PFSK-1 (cell line): ENCODE measurements around the gene PCSK5.

Source experiments
- FOXP2 ChIP-seq: optimal IDR thresholded peaks from 2 replicates; pipeline ENCODE3; 2011; ENCODE audit warnings: borderline replicate concordance, control low read depth, inconsistent platforms; ENCODE audit not compliant: insufficient read depth; ENCODE audit errors: extremely low read length, extremely low read depth
- POLR2AphosphoS5 ChIP-seq: IDR thresholded peaks from 2 replicates; pipeline ENCODE4 v1.6.1; 2012; ENCODE audit warnings: low read depth, mild to moderate bottlenecking, control low read depth, low read length, moderate library complexity
- REST ChIP-seq, 2 experiments: IDR thresholded peaks; 2 replicates each; pipeline versions ENCODE4 v1.6.1 to v1.8.0; 2011 to 2012; ENCODE audit warnings: low read depth in 2 of 2, low read length in 2 of 2, control low read depth in 1 of 2, inconsistent platforms in 1 of 2, mild to moderate bottlenecking in 1 of 2, moderate library complexity in 1 of 2; ENCODE audit not compliant: insufficient read depth in 1 of 2
- SIN3A ChIP-seq: IDR thresholded peaks from 2 replicates; pipeline ENCODE4 v1.6.1; 2012; ENCODE audit warnings: mild to moderate bottlenecking, low read length, moderate library complexity, borderline replicate concordance; ENCODE audit not compliant: insufficient read depth
- TAF1 ChIP-seq: IDR thresholded peaks from 2 replicates; pipeline ENCODE4 v1.6.1; 2012; ENCODE audit warnings: low read length, control low read depth, borderline replicate concordance; ENCODE audit not compliant: insufficient read depth

DNA sequence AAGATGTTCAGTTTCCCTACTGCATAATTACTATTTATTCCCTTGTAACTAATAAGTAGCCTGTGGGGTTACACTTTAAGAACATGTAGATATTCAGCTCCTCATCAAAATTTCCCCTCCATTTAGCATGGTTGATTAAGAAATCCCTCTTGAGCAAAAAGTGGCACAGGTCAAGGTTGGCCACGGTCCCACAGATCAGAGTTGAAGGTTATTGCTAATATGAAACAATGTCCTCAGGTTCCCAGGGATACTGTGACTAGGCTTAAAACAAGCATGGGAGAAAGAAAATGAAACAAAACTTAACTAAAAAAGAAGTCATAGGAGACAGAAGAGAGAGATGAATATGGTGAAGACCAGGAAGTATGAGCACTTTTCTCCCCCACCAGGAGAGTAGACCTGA lies 439.6 kb downstream of the PCSK5 start:
- TF ChIP-seq TAF1: no peak
- no peak for TF ChIP-seq POLR2AphosphoS5
- TF ChIP-seq REST (IDR thresholded peaks at IDR 0.05; ENCODE audit: insufficient read depth in 1 of 2, low read depth in 2 of 2, low read length in 2 of 2): no peak
- TF ChIP-seq SIN3A: no peak
- TF ChIP-seq FOXP2: no peak
